ENCODE results near the gene GADD45A.

GADD45A gene

GRCh38 chr1:67690018-67690363 lies 5.0 kb downstream of the GADD45A start:
- no peak for DNase-seq

GRCh38 chr1:67690411-67690810 lies 5.4 kb downstream of the GADD45A start:
- DNase-seq, result no peak

GRCh38 chr1:67691712-67692111 lies 6.7 kb downstream of the GADD45A start:
- no peak for DNase-seq

GRCh38 chr1:67695963-67696362 lies 11.0 kb downstream of the GADD45A start:
- DNase-seq, result no peak

- no peak for DNase-seq
Observed at GRCh38 chr1:67696708-67697107, 11.7 kb downstream of the GADD45A start.

- DNase-seq, result no peak
Observed at GRCh38 chr1:67700220-67700619, 15.2 kb downstream of the GADD45A start.

GRCh38 chr1:67700692-67701410 lies 15.8 kb downstream of the GADD45A start:
- DNase-seq, result no peak

- no peak for DNase-seq
Observed at GRCh38 chr1:67701876-67702275, 16.9 kb downstream of the GADD45A start.

GRCh38 chr1:67704351-67704750 lies 19.4 kb downstream of the GADD45A start:
- DNase-seq, result no peak

GRCh38 chr1:67705735-67706453 lies 20.9 kb downstream of the GADD45A start:
- DNase-seq, result no peak

GRCh38 chr1:67708606-67709005 lies 23.6 kb downstream of the GADD45A start:
- no peak for DNase-seq

- no peak for DNase-seq
Observed at GRCh38 chr1:67710417-67710816, 25.4 kb downstream of the GADD45A start.

- DNase-seq, result no peak
Observed at GRCh38 chr1:67711158-67711854, 26.3 kb downstream of the GADD45A start.

GRCh38 chr1:67711855-67712212 lies 26.8 kb downstream of the GADD45A start:
- no peak for DNase-seq

- DNase-seq, result no peak
Observed at GRCh38 chr1:67713057-67713846, 28.3 kb downstream of the GADD45A start.

GRCh38 chr1:67715819-67716218 lies 30.8 kb downstream of the GADD45A start:
- DNase-seq, result no peak

GRCh38 chr1:67716800-67717199 lies 31.8 kb downstream of the GADD45A start:
- no peak for DNase-seq

- DNase-seq, result no peak
Observed at GRCh38 chr1:67717876-67718275, 32.9 kb downstream of the GADD45A start.

GRCh38 chr1:67719329-67720196 lies 34.6 kb downstream of the GADD45A start:
- no peak for DNase-seq

- no peak for DNase-seq
Observed at GRCh38 chr1:67721112-67721511, 36.1 kb downstream of the GADD45A start.

GRCh38 chr1:67721650-67722291 lies 36.8 kb downstream of the GADD45A start:
- no peak for DNase-seq
